Neural progenitor cell (in vitro differentiated cells): ENCODE data around the gene TCF25. TPM values are rescaled to one million over a fixed set of nuclear protein-coding genes. Genes with fewer than 3 reads are reported as not detected.

Experiments used
- DNase-seq: peaks from one replicate; pipeline ENCODE4 v3.0.0-alpha.2; 2016; ENCODE audit warnings: low spot score
- H2AFZ ChIP-seq: fragments of 200-600 bp; sonication (generic); replicated peaks from 2 replicates; pipeline ENCODE4 v1.6.1; 2016; ENCODE audit warnings: antibody characterized with exemption
- H3F3A ChIP-seq: fragments of 200-600 bp; sonication (generic); 2 replicates; pipeline ENCODE4 v1.6.1; 2016; ENCODE audit warnings: antibody characterized with exemption, low read depth
- H3K27ac ChIP-seq: fragments of 200-600 bp; sonication (generic); 2 replicates; pipeline ENCODE4 v1.5.1; 2016; ENCODE audit warnings: mild to moderate bottlenecking
- H3K27me3 ChIP-seq: fragments of 200-600 bp; sonication (generic); 2 replicates; pipeline ENCODE4 v1.6.1; 2016; ENCODE audit warnings: mild to moderate bottlenecking, moderate library complexity
- H3K36me3 ChIP-seq: fragments of 200-600 bp; sonication (generic); 2 replicates; pipeline ENCODE4 v1.5.1; 2016
- H3K4me1 ChIP-seq: fragments of 200-600 bp; sonication (generic); 2 replicates; pipeline ENCODE4 v1.6.1; 2016; ENCODE audit warnings: mixed run types
- H3K4me2 ChIP-seq: fragments of 200-600 bp; sonication (generic); 2 replicates; pipeline ENCODE4 v1.6.1; 2016
- H3K4me3 ChIP-seq: fragments of 200-600 bp; sonication (generic); 2 replicates; pipeline ENCODE4 v1.5.1; 2016
- H3K79me2 ChIP-seq: fragments of 200-600 bp; sonication (generic); 2 replicates; pipeline ENCODE4 v1.6.1; 2016; ENCODE audit warnings: low read depth
- H3K9ac ChIP-seq: fragments of 200-600 bp; sonication (generic); 2 replicates; pipeline ENCODE4 v1.6.1; 2016
- H3K9me3 ChIP-seq: fragments of 200-600 bp; sonication (generic); 2 replicates; pipeline ENCODE4 v1.5.1; 2016; ENCODE audit warnings: low read depth
- H4K20me1 ChIP-seq: fragments of 200-600 bp; sonication (generic); 2 replicates; pipeline ENCODE4 v1.6.1; 2016; ENCODE audit warnings: low read depth
- H3K27ac Mint-ChIP-seq: 3 replicates; pipeline ENCODE4 v1.8.0; 2021; ENCODE audit warnings: mixed read lengths
- H3K27me3 Mint-ChIP-seq: 2 replicates; pipeline ENCODE4 v1.8.0; 2022; ENCODE audit warnings: low read depth, mild to moderate bottlenecking, inconsistent platforms, moderate library complexity, mixed read lengths; ENCODE audit not compliant: insufficient read depth
- H3K36me3 Mint-ChIP-seq: 3 replicates; pipeline ENCODE4 v1.8.0; 2021; ENCODE audit warnings: mixed read lengths
- H3K4me1 Mint-ChIP-seq: 3 replicates; pipeline ENCODE4 v1.8.0; 2021; ENCODE audit warnings: mixed read lengths
- H3K4me3 Mint-ChIP-seq: 3 replicates; pipeline ENCODE4 v1.8.0; 2021; ENCODE audit warnings: mild to moderate bottlenecking, moderate library complexity, mixed read lengths
- H3K9me3 Mint-ChIP-seq: 3 replicates; pipeline ENCODE4 v1.8.0; 2020; ENCODE audit warnings: mixed read lengths
- CTCF ChIP-seq: fragments of 200-600 bp; sonication (generic); IDR thresholded peaks from 2 replicates; pipeline ENCODE4 v1.5.1; 2017; ENCODE audit warnings: antibody characterized with exemption, mild to moderate bottlenecking
- EZH2 ChIP-seq: fragments of 200-600 bp; sonication (generic); IDR thresholded peaks from 2 replicates; pipeline ENCODE4 v1.6.1; 2017; ENCODE audit warnings: antibody characterized with exemption, mild to moderate bottlenecking, moderate library complexity
- EZH2phosphoT487 ChIP-seq: fragments of 200-600 bp; sonication (generic); IDR thresholded peaks from 2 replicates; pipeline ENCODE4 v1.6.1; 2017; ENCODE audit warnings: antibody characterized with exemption
- total RNA-seq: library from RNA; depleted of rRNA; stranded (reverse); fragments of >200 nt; gene quantifications from 2 replicates; pipeline ENCODE4 v1.2.3, GENCODE V29; 2015; ENCODE audit warnings: low replicate concordance

TCF25 gene
- total RNA-seq, 1 donor from 2014 or later = 95.6 TPM

GRCh38 chr16:89861648-89862047, 11.7 kb upstream of the TCF25 start:
- H3K9ac ChIP-seq = no peak overlapping the region
- H3K4me1 Mint-ChIP-seq = peaks cover 6% of the 10 kb centered on the region
- H3K27ac Mint-ChIP-seq = no peak overlapping the region
- no peak overlapping the region for H3K27ac ChIP-seq
- H3K36me3 Mint-ChIP-seq = peaks cover 20% of the 10 kb centered on the region
- TF ChIP-seq CTCF (no peak), EZH2 (no peak), EZH2phosphoT487 (no peak)
- no peak for DNase-seq
- peaks cover 4% of the 10 kb centered on the region for H4K20me1 ChIP-seq
- no peaks in the 10 kb centered on the region for H3K27me3 ChIP-seq
- no peaks in the 10 kb centered on the region for H3K36me3 ChIP-seq
- H3K9me3 Mint-ChIP-seq = no peaks in the 10 kb centered on the region
- no peak overlapping the region for H3K4me3 Mint-ChIP-seq
- no peaks in the 10 kb centered on the region for H3K9me3 ChIP-seq
- H3K27me3 Mint-ChIP-seq = peaks cover 4% of the 10 kb centered on the region
- H3K4me2 ChIP-seq = no peak overlapping the region
- H2AFZ ChIP-seq = no peak overlapping the region
- H3K79me2 ChIP-seq = no peaks in the 10 kb centered on the region
- no peaks in the 10 kb centered on the region for H3F3A ChIP-seq
- H3K4me1 ChIP-seq = no peaks in the 10 kb centered on the region
- no peak overlapping the region for H3K4me3 ChIP-seq

GRCh38 chr16:89862732-89863131, 10.7 kb upstream of the TCF25 start:
- Mint-ChIP-seq H3K36me3 (peaks cover 26% of the 10 kb centered on the region), H3K4me3 (no peak overlapping the region), H3K27ac (no peak overlapping the region), H3K27me3 (peaks cover 2% of the 10 kb centered on the region), H3K9me3 (peaks cover 3% of the 10 kb centered on the region), H3K4me1 (peaks cover 6% of the 10 kb centered on the region)
- Histone ChIP-seq H3K27me3 (no peaks in the 10 kb centered on the region), H3K36me3 (no peaks in the 10 kb centered on the region), H3K4me1 (no peaks in the 10 kb centered on the region), H3K4me3 (no peak overlapping the region), H3K9ac (no peak overlapping the region), H3K9me3 (peaks cover 1% of the 10 kb centered on the region), H3F3A (no peaks in the 10 kb centered on the region), H3K79me2 (no peaks in the 10 kb centered on the region), H3K27ac (no peak overlapping the region), H4K20me1 (peaks cover 4% of the 10 kb centered on the region), H2AFZ (no peak overlapping the region), H3K4me2 (no peak overlapping the region)
- no peak for TF ChIP-seq CTCF
- no peak for DNase-seq

DNA sequence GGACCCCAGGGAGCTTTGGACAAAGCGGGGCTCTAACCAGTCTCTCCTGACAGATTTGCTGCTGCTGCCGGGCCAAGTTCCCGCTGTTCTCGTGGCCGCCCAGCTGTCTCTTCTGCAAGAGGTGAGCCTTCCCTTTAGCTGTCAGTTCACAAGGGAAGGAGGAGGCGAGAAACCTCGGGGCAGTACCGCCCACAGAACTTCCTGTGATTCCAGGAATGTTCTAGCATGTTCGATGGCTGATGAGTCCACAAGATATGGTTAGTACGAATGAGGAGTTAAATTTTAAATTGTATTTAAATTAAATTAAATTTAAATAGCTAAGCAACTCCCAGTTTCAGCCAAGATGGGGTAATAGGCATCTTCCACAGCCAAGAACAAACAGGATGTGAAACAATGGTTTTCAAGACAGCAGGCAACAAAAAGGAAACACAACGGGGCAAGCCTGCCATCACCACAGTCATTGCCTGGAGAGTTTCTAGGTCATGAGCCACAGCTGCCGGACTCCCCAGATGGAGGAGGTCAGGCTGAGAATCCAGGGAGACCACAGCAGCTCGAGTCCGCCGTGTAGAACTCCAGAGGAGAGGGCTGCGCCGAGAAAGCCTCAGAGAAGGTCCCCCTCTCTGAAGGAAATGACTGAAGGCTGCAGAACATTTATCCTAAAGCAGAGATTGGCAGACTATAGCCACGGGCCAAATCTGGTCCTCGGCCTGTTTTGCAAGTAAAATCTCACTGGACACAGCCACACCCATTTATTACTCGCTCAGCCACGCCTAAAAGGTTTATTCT, 9.5 kb upstream of the TCF25 start:
- Histone ChIP-seq H3K36me3 (peaks cover 4% of the 10 kb centered on the region), H3K9ac (no peak overlapping the region), H3K4me1 (no peaks in the 10 kb centered on the region), H3K4me2 (no peak overlapping the region), H4K20me1 (peaks cover 4% of the 10 kb centered on the region), H3K9me3 (peaks cover 5% of the 10 kb centered on the region), H3K4me3 (no peak overlapping the region), H2AFZ (no peak overlapping the region), H3K27me3 (no peaks in the 10 kb centered on the region), H3F3A (no peaks in the 10 kb centered on the region), H3K79me2 (no peaks in the 10 kb centered on the region), H3K27ac (no peak overlapping the region)
- Mint-ChIP-seq H3K4me1 (peaks cover 6% of the 10 kb centered on the region), H3K36me3 (peaks cover 27% of the 10 kb centered on the region), H3K4me3 (no peak overlapping the region), H3K27ac (no peak overlapping the region), H3K27me3 (peaks cover 2% of the 10 kb centered on the region), H3K9me3 (peaks cover 5% of the 10 kb centered on the region)
- DNase-seq = no peak
- TF ChIP-seq CTCF = no peak
- TF ChIP-seq EZH2phosphoT487 = no peak
- TF ChIP-seq EZH2 = no peak
